Measurements from ENCODE around the gene CAMK1.

- no peak for TF ChIP-seq CTCF (optimal IDR thresholded peaks at IDR 0.05 in 1 of 3, IDR thresholded peaks at IDR 0.05 in 1 of 3, conservative IDR thresholded peaks at IDR 0.05 in 1 of 3; ENCODE audit: extremely low read depth in 1 of 3, insufficient read depth in 2 of 3, low read length in 3 of 3)
- TF ChIP-seq EZH2 (IDR thresholded peaks at IDR 0.05; ENCODE audit: low read length): no peak
Observed at GRCh38 chr3:9769426-9770275, at the start of gene CAMK1.
